Upper lobe of left lung (tissue), 6 donors: ENCODE measurements around the gene TRA2B. TPM values are rescaled to one million over a fixed set of nuclear protein-coding genes. Genes with fewer than 3 reads are reported as not detected.

ENCODE experiments used
- ATAC-seq, 2 donors: fragments of 200-7000 bp; cut with Tn5 transposase; one replicate each; pipeline ENCODE4 v1.9.1; 2022; ENCODE audit warnings: mild to moderate bottlenecking in 2 of 2, moderate library complexity in 2 of 2; ENCODE audit not compliant: low FRiP score in 2 of 2
- DNase-seq, 2 donors: peaks; one replicate each; pipeline ENCODE4 v3.0.0-alpha.2; 2019 to 2020
- H3K27ac ChIP-seq, 4 donors: fragments of 200-600 bp; sonication (generic); one replicate each; pipeline ENCODE4 v1.5.1; 2016 to 2019
- H3K27me3 ChIP-seq, 4 donors: fragments of 200-600 bp; sonication (generic); one replicate each; pipeline ENCODE4 v1.5.1; 2017 to 2019
- H3K36me3 ChIP-seq, 4 donors: fragments of 200-600 bp; sonication (generic); one replicate each; pipeline ENCODE4 v1.5.1; 2016 to 2019
- H3K4me1 ChIP-seq, 4 donors: fragments of 200-600 bp; sonication (generic); one replicate each; pipeline ENCODE4 v1.5.1; 2018 to 2019
- H3K4me3 ChIP-seq, 4 donors: fragments of 200-600 bp; sonication (generic); one replicate each; pipeline ENCODE4 v1.5.1; 2017 to 2019; ENCODE audit warnings: mild to moderate bottlenecking in 2 of 4, moderate library complexity in 1 of 4
- H3K9me3 ChIP-seq, 4 donors: fragments of 200-600 bp; sonication (generic); one replicate each; pipeline ENCODE4 v1.5.1; 2018 to 2019
- CTCF ChIP-seq, 6 experiments: fragments of 450-650 bp in 4 of 6; fragments of 200-600 bp in 2 of 6; sonication (generic) in 2 of 6; IDR thresholded peaks; one replicate each; pipeline ENCODE4 v1.5.1; 2016 to 2019; ENCODE audit warnings: antibody characterized with exemption in 6 of 6
- EP300 ChIP-seq, 4 donors: sonication (generic); formaldehyde crosslinking; IDR thresholded peaks; one replicate each; pipeline ENCODE4 v1.5.1; 2017; ENCODE audit warnings: antibody characterized with exemption in 4 of 4, control low read depth in 2 of 4
- POLR2A ChIP-seq, 4 donors: fragments of 450-650 bp; IDR thresholded peaks; one replicate each; pipeline ENCODE4 v1.5.1; 2016 to 2017; ENCODE audit warnings: antibody characterized with exemption in 4 of 4, mild to moderate bottlenecking in 2 of 4
- POLR2AphosphoS5 ChIP-seq, 2 donors: sonication (generic); formaldehyde crosslinking; IDR thresholded peaks; one replicate each; pipeline ENCODE4 v1.5.1; 2017; ENCODE audit warnings: antibody characterized with exemption in 2 of 2
- WGBS, 2 donors: methylation state at CpG; one replicate each; pipeline ENCODE4 v1.1.5; 2017 to 2018; 5-methylcytosine and 5-hydroxymethylcytosine counted together
- total RNA-seq, 6 donors: library from RNA; depleted of rRNA in 4 of 6; stranded (reverse); fragments of >200 nt in 4 of 6; gene quantifications; one replicate each; pipeline versions ENCODE4 v1.1.0 to v1.2.1, GENCODE V29; 2016 to 2021
- donor health status: DM: no; HTN: no; CAD: no; lungs with moderate emphysema.
- donor health status: DM: no; HTN: yes; CAD: no; lungs with severe emphysema.

The TRA2B gene
- total RNA-seq, 6 donors from 2014 or later = 90.9 to 336 (median 124) TPM

DNA sequence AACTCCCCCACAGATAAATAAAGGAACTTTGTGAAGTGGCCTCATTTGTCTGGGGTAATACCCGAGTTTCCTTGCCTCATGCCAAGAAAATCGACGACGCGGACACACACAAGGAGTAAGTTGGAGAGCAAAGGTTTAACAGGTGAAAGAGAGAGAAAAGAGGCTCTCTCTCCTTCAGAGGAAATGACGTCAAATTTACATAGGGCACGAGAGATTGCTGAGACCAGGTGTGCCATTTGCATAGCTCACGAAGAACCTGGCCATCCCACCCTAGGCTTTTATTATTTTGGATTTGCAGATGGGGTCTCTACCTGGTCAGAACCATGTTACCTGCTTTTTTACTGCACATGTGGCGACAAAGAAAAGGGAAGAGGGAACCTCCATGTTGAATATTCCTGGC is 63.7 kb downstream of the TRA2B start:
- DNase-seq (no peak), ATAC-seq (no peak)
- no peak for TF ChIP-seq EP300 (IDR thresholded peaks at IDR 0.05)
- TF ChIP-seq CTCF (IDR thresholded peaks at IDR 0.05) = no peak
- no peak for TF ChIP-seq POLR2AphosphoS5 (IDR thresholded peaks at IDR 0.05)
- no peak for TF ChIP-seq POLR2A (IDR thresholded peaks at IDR 0.05)
- H3K4me1 ChIP-seq = no peaks in the 10 kb centered on the region
- no peaks in the 10 kb centered on the region for H3K36me3 ChIP-seq
- no peaks in the 10 kb centered on the region for H3K27me3 ChIP-seq
- H3K9me3 ChIP-seq = no peaks in the 10 kb centered on the region
- 64 to 65% methylated on average over 9 of the region's 9 CpGs for WGBS, 2 donors
- H3K4me3 ChIP-seq = no peak overlapping the region
- no peak overlapping the region for H3K27ac ChIP-seq

DNA sequence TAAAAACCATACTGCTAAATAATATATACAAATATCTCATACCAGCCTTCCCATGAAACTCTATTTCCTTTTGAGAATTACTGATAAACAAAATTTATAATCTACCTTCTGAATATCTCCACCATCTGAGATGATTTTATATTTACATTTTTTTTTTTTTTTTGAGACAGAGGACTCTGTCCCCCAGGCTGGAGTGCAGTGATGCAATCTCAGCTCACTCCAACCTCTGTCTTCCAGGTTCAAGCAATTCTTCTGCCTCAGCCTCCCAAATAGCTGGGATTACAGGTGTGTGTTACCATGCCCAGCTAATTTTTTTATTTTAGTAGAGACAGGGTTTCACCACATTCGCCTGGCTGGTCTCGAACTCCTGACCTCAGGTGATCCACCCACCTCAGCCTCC is 70.2 kb downstream of the TRA2B start:
- WGBS, 2 donors = 96 to 100% methylated on average over 2 of the region's 2 CpGs
- H3K4me3 ChIP-seq = no peak overlapping the region
- no peaks in the 10 kb centered on the region for H3K27me3 ChIP-seq
- DNase-seq (no peak), ATAC-seq (no peak)
- TF ChIP-seq POLR2AphosphoS5 (IDR thresholded peaks at IDR 0.05) (no peak), POLR2A (IDR thresholded peaks at IDR 0.05) (no peak), CTCF (IDR thresholded peaks at IDR 0.05) (no peak), EP300 (IDR thresholded peaks at IDR 0.05) (no peak)
- H3K36me3 ChIP-seq = no peaks in the 10 kb centered on the region
- no peak overlapping the region for H3K27ac ChIP-seq
- H3K4me1 ChIP-seq = no peaks in the 10 kb centered on the region
- H3K9me3 ChIP-seq = no peaks in the 10 kb centered on the region

DNA sequence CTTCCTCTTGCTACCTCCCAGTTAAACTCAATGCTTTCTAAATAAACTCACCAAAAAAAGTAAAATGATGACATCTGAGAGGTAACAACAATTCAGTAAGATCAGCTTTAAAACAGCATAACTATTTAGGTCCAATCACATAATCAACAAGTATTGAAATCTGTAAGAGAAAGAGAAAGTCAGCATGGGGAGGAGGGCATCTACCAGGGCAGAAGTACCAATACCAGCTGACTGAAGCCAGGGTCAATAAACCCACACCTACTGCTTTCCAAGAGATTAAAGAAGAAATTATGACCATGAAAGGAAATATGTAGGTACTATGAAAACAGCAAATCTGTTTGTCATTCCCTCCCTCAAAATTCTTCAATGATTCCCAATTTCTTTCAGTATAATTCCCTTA is 70.8 kb downstream of the TRA2B start:
- Histone ChIP-seq H3K36me3 (no peaks in the 10 kb centered on the region), H3K27ac (no peak overlapping the region), H3K9me3 (no peaks in the 10 kb centered on the region), H3K4me1 (no peaks in the 10 kb centered on the region), H3K27me3 (no peaks in the 10 kb centered on the region), H3K4me3 (no peak overlapping the region)
- DNase-seq (no peak), ATAC-seq (no peak)
- TF ChIP-seq POLR2AphosphoS5 (IDR thresholded peaks at IDR 0.05) (no peak), POLR2A (IDR thresholded peaks at IDR 0.05) (no peak), CTCF (IDR thresholded peaks at IDR 0.05) (no peak), EP300 (IDR thresholded peaks at IDR 0.05) (no peak)

GRCh38 chr3:185866555-185866954 is 71.3 kb downstream of the TRA2B start:
- Histone ChIP-seq H3K27ac (no peak overlapping the region), H3K36me3 (no peaks in the 10 kb centered on the region), H3K9me3 (no peaks in the 10 kb centered on the region), H3K27me3 (no peaks in the 10 kb centered on the region), H3K4me1 (no peaks in the 10 kb centered on the region), H3K4me3 (no peak overlapping the region)
- DNase-seq = peak in 1 of 2 donors; percentile 22
- TF ChIP-seq CTCF (IDR thresholded peaks at IDR 0.05) (no peak), POLR2AphosphoS5 (IDR thresholded peaks at IDR 0.05) (no peak), POLR2A (IDR thresholded peaks at IDR 0.05) (no peak), EP300 (IDR thresholded peaks at IDR 0.05) (no peak)
- no peak for ATAC-seq
- 86 to 100% methylated on average over 1 of the region's 1 CpG for WGBS, 2 donors

Other genes starting within 250 kb of the TRA2B start
- gene IGF2BP2, start 113.0 kb downstream of the TRA2B start, total RNA-seq = 10 to 100 TPM; 11.4 to 60.3 (median 24.9) TPM
- gene ETV5, start 171.1 kb upstream of the TRA2B start, total RNA-seq = 10 to 100 TPM; 15.7 to 95.8 (median 41.4) TPM